Upper lobe of right lung (tissue), 1 donor: Measurements from ENCODE around the gene MANEA. TPM values are rescaled to one million over a fixed set of nuclear protein-coding genes. Genes with fewer than 3 reads are reported as not detected.
A peak's percentile ranks its signal among the peaks of the same experiment; 100 is the strongest.
"Not testable (repeated sequence)": the region's sequence is repeated elsewhere in the genome, so short reads cannot be mapped to it uniquely, and the experiment has no call there.

Experiments used
- ATAC-seq: fragments of 200-7000 bp; cut with Tn5 transposase; one replicate; pipeline ENCODE4 v1.9.1; 2020; ENCODE audit warnings: mild to moderate bottlenecking, moderate library complexity
- DNase-seq: peaks from one replicate; pipeline ENCODE4 v3.0.0-alpha.2; 2020
- H3K27ac ChIP-seq: fragments of 200-600 bp; one replicate; pipeline ENCODE4 v1.8.0; 2022
- H3K27me3 ChIP-seq: fragments of 200-600 bp; one replicate; pipeline ENCODE4 v1.8.0; 2022; ENCODE audit warnings: mild to moderate bottlenecking
- H3K36me3 ChIP-seq: fragments of 200-600 bp; one replicate; pipeline ENCODE4 v1.8.0; 2022
- H3K4me1 ChIP-seq: fragments of 200-600 bp; one replicate; pipeline ENCODE4 v1.8.0; 2022
- H3K4me3 ChIP-seq: fragments of 200-600 bp; one replicate; pipeline ENCODE4 v1.8.0; 2022; ENCODE audit warnings: mild to moderate bottlenecking
- H3K9me3 ChIP-seq: fragments of 200-600 bp; one replicate; pipeline ENCODE4 v1.8.0; 2022
- intact Hi-C: fragments of 100-400 bp; cut with DNase I; formaldehyde crosslinking; loops from one replicate; pipeline ENCODE4 v1.11.0; 2022
- total RNA-seq: library from RNA; stranded (reverse); fragmentation: NEBNext Ultra II Directional; extraction: Animal tissue kit (Norgen Biotek cat#: 25700); gene quantifications from one replicate; pipeline ENCODE4 v1.2.1, GENCODE V29; 2021
- TF ChIP-seq, protein P1 (sequence below): fragments of 200-600 bp; IDR thresholded peaks from one replicate; pipeline ENCODE4 v1.8.0; 2022; ENCODE audit warnings: antibody characterized with exemption
- donor health status: DM: no; HTN: yes; CAD: no; lungs with severe emphysema.

The MANEA gene
- total RNA-seq, 1 donor from 2014 or later = 10.6 TPM

DNA sequence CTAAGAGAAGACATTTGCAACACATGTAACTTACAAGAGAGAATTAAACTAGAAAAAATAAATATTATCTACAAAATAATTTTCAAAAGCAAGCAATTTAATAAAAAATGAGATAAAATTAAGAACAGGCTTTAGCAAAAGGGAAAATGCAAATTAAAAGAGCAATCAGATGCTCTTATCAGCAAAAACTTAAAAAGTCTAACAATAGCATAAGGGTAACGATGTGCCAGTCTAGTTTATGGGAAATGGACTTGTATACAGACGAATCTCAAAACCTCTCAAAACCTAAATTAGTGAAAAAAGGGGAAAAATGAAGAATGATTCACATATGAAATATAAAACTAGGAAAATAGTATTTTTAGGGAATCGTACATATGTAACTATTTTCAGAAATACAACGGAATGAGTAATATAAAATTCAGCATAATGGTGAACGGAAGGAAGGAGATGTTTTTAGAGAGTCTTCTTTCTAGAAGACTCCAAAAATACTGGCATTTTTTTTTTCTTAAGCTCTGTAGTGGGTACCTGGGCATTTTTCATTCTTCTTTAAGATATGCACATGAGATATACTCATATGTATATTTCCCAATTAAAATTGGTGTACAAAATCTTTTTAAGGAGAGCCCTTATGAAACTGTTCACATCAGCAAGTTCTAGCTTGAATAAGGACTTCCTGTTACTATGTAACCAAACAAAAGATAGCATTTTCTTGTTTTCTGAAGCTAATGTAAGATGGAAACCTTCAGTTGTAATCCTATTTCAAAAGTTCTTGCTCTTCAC is 927 bp upstream of the MANEA start:
- H3K27me3 ChIP-seq = no peaks in the 10 kb centered on the region
- H3K27ac ChIP-seq = peak overlapping the region; percentile 94
- TF ChIP-seq, protein P1, sequence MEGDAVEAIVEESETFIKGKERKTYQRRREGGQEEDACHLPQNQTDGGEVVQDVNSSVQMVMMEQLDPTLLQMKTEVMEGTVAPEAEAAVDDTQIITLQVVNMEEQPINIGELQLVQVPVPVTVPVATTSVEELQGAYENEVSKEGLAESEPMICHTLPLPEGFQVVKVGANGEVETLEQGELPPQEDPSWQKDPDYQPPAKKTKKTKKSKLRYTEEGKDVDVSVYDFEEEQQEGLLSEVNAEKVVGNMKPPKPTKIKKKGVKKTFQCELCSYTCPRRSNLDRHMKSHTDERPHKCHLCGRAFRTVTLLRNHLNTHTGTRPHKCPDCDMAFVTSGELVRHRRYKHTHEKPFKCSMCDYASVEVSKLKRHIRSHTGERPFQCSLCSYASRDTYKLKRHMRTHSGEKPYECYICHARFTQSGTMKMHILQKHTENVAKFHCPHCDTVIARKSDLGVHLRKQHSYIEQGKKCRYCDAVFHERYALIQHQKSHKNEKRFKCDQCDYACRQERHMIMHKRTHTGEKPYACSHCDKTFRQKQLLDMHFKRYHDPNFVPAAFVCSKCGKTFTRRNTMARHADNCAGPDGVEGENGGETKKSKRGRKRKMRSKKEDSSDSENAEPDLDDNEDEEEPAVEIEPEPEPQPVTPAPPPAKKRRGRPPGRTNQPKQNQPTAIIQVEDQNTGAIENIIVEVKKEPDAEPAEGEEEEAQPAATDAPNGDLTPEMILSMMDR = no peak
- DNase-seq (no peak), ATAC-seq (no peak)
- intact Hi-C loops = no loop called here
- no peaks in the 10 kb centered on the region for H3K36me3 ChIP-seq
- peak overlapping the region; percentile 82 for H3K4me3 ChIP-seq
- H3K4me1 ChIP-seq = peaks cover 20% of the 10 kb centered on the region
- no peaks in the 10 kb centered on the region for H3K9me3 ChIP-seq

DNA sequence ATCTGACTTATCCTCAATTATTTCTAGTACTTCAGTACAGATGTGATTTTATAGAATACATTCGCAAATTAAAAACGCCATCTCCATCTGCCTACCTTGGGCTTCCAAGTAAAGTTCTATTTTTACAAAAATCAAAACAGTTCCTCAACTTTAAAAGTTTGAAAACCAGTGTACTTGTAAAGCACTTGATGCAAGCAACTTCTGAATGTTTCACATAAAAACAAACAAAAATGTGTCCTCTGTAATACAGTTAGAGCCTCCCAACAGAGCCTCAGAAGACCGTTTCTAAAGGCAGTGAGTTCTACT is 384 bp upstream of the MANEA start:
- intact Hi-C loops = no loop called here
- ATAC-seq = no peak

DNA sequence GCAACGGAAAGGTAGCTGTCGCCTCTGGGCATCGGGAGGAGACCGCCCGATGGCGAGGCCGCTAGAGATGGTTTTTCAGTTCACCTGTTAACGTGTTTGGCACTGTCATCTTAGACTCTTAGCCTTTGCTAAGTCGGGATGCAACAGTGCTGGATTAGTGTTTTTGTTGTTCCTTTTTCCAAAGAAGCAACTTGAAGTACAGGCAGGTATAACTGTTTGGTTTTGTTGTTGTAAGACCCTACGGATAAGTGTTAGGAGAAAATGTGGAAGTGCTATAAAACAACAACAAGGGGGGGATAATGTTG is 723 bp downstream of the MANEA start:
- TF ChIP-seq, protein P1 = no peak
- H3K4me3 ChIP-seq = peak overlapping the region; percentile 82
- no peaks in the 10 kb centered on the region for H3K9me3 ChIP-seq
- H3K27ac ChIP-seq = peak overlapping the region; percentile 94
- ATAC-seq (peak; percentile 12), DNase-seq (no peak)
- no peaks in the 10 kb centered on the region for H3K36me3 ChIP-seq
- intact Hi-C loops = no loop called here
- H3K4me1 ChIP-seq = peaks cover 20% of the 10 kb centered on the region
- no peaks in the 10 kb centered on the region for H3K27me3 ChIP-seq

More for the DNA sequence above, 384 bp upstream of the MANEA start:
- H3K36me3 ChIP-seq = no peaks in the 10 kb centered on the region
- peak overlapping the region; percentile 82 for H3K4me3 ChIP-seq
- H3K27me3 ChIP-seq = no peaks in the 10 kb centered on the region
- H3K4me1 ChIP-seq = peaks cover 20% of the 10 kb centered on the region
- H3K9me3 ChIP-seq = no peaks in the 10 kb centered on the region
- H3K27ac ChIP-seq = peak overlapping the region; percentile 94
- TF ChIP-seq, protein P1 = no peak
- no peak for DNase-seq

DNA sequence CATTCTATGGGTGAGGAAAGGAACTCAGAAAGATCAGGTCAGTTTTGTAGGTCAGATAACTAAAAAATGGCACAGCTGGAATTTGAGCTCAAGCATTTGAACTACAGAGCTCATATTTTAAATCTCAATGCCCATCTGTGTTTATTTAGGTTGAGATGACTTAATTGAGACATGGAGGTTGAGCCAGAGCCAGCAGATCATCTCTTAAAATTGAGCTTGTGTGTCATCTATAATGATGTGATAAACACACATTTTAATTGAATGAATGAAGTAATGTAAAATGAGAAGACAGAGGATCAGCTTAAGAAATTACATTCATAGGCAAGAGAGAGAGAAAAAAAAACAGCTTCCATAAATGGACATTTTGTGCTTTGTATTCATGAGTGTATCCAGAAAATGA is 3.7 kb downstream of the MANEA start:
- no peak overlapping the region for H3K4me3 ChIP-seq
- H3K27ac ChIP-seq = no peak overlapping the region
- no peaks in the 10 kb centered on the region for H3K36me3 ChIP-seq
- no peaks in the 10 kb centered on the region for H3K9me3 ChIP-seq
- peaks cover 8% of the 10 kb centered on the region for H3K4me1 ChIP-seq
- no peak for DNase-seq
- H3K27me3 ChIP-seq = no peaks in the 10 kb centered on the region
- no peak for ATAC-seq
- TF ChIP-seq, protein P1 = no peak
- intact Hi-C loops = no loop called here

DNA sequence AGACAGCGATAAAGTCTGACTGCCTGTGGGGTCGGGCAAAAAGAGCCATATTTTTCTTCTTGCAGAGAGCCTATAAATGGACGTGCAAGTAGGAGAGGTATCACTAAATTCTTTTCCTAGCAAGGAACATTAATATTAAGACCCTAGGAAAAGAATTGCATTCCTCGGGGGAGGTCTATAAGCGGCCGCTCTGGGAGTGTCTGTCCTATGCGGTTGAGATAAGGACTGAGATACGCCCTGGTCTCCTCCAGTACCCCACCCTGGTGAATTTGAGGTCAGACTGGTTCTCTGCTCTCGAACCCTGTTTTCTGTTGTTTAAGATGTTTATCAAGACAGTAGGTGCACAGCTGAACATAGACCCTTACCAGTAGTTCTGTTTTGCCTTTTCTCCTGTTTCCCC is 6.9 kb downstream of the MANEA start:
- H3K9me3 ChIP-seq, intact Hi-C loops, ATAC-seq, H3K36me3 ChIP-seq, H3K27ac ChIP-seq, H3K4me1 ChIP-seq, H3K27me3 ChIP-seq, DNase-seq, H3K4me3 ChIP-seq: not testable (repeated sequence)

DNA sequence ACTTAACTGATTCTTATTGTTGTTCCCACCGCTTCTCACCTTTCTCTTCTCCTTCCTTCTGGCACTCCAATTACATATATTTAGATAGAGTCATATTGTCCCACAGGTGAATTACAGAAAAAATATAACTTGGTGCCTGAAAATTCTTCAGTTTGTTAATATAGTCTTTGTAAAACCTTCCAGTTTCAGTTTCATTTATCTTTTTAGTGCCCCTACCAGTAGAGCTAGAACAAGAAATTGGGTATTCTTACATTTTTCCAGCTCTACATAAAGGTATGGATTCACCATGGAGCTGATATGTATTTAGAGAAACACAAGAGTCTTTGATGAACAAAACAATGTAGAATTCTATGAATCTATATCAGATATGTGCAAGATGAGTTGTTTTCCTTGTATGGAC is 10.7 kb downstream of the MANEA start:
- TF ChIP-seq, protein P1 = no peak
- no peak overlapping the region for H3K4me3 ChIP-seq
- H3K4me1 ChIP-seq = no peaks in the 10 kb centered on the region
- no peak for DNase-seq
- no peaks in the 10 kb centered on the region for H3K27me3 ChIP-seq
- intact Hi-C loops = no loop called here
- no peaks in the 10 kb centered on the region for H3K36me3 ChIP-seq
- H3K9me3 ChIP-seq = no peaks in the 10 kb centered on the region
- no peak overlapping the region for H3K27ac ChIP-seq
- ATAC-seq = no peak
